Activated CD8-positive, alpha-beta memory T cell treated with anti-CD3 and anti-CD28 coated beads, Interleukin-2, amount 50 U/mL, for 24 hours (primary cell): ENCODE results near the gene MUC4.
"Not testable (repeated sequence)": the region's sequence is repeated elsewhere in the genome, so short reads cannot be mapped to it uniquely, and the experiment has no call there.

Source experiments
- DNase-seq: peaks from one replicate; pipeline ENCODE4 v3.0.0-alpha.2; 2020; ENCODE audit errors: extremely low read depth

MUC4 gene

DNA sequence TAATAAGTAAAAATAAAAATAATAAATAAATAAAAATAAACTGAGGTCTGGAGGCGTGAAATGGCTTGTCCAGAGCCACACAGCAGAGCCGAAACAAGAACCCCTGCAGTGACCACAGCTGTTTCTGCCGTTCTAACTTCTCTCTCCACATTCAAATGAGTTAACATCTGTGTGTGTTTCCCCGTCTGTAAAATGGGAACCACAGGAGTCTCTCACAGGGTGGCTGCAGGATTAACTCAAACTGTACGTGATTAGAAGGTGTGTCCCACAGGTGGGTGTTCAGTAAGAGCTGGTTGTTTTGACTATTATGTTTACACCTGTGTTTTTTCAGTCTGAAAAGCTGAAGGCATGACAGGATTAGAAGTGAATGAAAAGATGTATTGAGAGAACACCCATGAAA lies 27.0 kb upstream of the MUC4 start:
- no peak for DNase-seq

GRCh38 chr3:195836476-195837135 lies 24.9 kb upstream of the MUC4 start:
- DNase-seq = no peak

GRCh38 chr3:195835791-195836190 lies 24.1 kb upstream of the MUC4 start:
- DNase-seq = no peak

DNA sequence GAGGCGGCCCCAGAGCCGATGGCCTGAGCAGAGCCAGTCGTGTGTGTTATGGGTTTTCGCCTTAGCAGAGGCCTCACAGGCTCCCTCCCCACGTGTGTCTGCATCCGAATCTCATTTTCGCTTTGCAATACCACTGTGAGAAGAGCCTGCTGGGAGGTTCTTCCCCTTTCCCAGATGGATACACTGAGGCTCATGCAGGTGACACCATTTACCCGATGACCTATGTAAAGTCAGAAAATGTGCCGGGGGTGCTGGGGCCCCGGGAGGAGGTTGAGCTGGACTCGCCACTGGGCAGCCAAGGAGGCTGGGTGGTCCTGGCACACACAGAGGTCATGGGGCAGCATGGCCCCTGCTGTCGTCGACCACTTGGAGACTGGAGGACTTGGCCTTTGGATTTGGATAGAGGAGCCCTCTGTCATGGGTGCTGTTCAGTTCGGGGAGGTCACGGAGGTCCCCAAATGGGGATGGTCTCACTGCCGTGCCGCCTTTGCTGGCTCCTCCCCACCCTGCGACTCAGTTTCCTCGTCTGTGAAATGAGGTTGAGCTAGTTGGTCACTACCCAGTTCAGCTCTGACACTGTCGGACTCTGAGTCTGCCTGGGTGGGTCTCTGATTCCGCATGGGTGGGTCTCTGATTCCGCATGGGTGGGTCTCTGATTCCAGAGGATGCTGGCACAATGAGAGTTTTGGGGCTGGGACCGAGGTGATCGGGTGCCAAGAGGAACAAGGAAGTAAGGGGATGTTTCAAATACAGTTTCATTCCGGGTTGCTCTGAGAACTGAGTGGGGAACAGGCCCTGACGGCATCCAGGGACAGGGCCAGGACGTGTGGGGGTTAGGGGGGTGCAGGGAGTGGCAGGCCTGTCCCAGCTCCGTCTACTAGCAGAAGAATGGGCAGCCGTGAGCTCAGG lies 23.2 kb upstream of the MUC4 start:
- no peak for DNase-seq

DNA sequence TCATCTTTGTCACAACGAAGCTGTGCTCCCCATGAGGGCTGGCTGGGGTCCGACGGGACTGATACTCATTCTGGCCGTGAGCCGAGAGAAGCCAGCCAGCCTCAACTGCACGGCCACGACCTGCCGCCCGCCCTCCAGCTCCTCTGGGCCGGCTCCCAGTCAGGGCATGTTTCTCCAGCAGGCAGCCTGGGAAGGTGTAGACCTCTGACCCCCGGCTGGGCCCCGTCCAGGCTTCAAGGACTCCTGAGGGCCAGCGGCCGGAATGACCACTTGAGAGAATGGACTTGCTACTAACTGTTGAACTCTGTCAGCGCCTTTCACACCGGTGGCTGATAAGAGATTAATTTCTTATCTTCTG lies 18.1 kb upstream of the MUC4 start:
- no peak for DNase-seq

- no peak for DNase-seq
Observed at GRCh38 chr3:195828762-195829161, 17.0 kb upstream of the MUC4 start.

- DNase-seq = no peak
Observed at GRCh38 chr3:195825857-195826804, 14.4 kb upstream of the MUC4 start.

- DNase-seq = no peak
Observed at GRCh38 chr3:195825191-195825588, 13.5 kb upstream of the MUC4 start.

DNA sequence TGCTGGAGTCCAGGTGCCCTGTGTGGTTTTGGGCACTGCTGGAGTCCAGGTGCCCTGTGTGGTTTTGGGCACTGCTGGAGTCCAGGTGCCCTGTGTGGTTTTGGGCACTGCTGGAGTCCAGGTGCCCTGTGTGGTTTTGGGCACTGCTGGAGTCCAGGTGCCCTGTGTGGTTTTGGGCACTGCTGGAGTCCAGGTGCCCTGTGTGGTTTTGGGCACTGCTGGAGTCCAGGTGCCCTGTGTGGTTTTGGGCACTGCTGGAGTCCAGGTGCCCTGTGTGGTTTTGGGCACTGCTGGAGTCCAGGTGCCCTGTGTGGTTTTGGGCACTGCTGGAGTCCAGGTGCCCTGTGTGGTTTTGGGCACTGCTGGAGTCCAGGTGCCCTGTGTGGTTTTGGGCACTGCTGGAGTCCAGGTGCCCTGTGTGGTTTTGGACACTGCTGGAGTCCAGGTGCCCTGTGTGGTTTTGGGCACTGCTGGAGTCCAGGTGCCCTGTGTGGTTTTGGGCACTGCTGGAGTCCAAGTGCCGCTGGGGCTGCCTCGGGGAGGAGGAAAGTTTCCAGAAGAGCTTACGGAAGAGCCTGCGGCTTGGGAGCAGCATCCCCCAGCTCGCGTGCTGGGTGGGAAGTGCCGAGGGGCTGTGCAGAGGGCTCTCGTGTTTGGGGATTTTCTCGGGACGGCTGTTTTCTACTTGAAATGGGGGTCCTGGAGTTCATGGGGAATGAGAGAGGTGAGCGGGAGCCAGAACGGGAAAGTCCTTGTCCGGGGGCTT lies 12.9 kb upstream of the MUC4 start:
- DNase-seq = not testable (repeated sequence)

DNA sequence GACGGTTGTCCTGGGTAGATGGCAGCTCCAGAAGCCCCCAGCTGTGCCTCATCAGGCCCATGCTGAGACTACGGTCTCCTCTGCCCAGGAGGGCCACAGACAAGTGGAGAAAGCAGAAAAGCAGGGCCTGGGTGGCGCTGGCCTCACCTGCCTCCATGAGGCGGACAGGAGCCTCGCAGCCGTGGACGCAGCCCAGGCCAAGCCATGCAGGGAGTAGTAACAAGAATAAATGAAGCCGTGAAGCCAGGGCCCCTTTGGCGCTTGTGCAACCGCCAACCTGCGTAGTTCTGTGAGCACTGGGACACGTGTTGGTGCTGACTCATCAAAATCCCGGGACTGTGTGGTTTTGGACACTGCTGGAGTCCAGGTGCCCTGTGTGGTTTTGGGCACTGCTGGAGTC lies 12.3 kb upstream of the MUC4 start:
- DNase-seq = no peak

DNA sequence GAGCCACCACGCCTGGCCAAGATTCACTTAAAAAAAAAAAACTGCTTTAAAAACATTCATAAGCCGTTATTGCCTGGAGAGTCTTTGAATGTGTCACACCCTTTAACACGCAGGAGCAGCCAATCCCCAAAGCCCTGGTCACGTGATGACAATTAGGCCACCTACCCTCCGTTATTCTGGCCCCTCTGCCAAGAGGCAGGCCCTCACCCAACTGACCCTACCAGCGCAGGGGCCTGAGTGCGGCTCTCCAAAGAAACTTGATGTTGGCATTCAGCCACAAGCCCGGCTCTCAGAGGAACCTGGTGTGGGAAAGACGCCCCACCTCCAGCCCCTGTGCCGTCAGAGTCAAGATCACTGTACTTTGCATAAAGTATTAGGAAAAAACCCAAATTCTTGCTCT lies 11.6 kb upstream of the MUC4 start:
- no peak for DNase-seq

- DNase-seq = no peak
Observed at GRCh38 chr3:195822131-195822696, 10.5 kb upstream of the MUC4 start.

DNA sequence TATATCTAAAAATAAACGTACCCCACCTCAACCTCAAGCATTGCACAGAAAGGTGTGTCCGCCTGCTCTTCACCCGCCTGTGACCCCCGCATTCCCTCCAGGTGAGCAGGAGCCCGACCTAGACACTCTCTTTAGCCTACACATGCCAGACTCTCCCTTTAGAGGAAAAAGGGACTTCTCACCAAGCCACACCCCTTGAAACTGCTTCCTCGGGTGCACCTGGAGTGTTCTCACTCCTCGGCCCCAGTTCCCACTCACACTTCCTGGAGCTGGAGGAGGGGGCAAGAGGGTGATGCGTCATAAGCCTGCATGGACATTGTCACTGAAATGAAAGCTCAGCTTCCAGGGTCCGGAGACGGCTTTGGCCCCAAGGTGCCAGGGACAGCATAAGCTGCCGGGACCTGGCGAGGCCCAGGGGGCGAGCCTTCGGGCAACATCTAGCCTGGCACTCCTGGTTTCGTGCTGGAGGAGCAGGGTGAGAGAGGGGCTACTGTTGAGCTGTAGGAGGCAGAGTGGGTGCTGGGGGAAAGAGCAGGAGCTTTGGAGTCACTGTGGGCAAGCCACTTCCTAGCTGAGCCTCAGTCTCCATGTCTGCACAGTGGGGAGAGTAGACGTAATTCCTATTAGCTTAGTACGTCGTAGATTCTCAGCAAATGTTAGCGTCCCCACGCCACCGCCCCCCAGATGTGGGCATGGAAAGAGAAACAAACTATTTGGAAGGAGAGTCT lies 9.8 kb upstream of the MUC4 start:
- no peak for DNase-seq

- DNase-seq = no peak
Observed at GRCh38 chr3:195820901-195821300, 9.2 kb upstream of the MUC4 start.

DNA sequence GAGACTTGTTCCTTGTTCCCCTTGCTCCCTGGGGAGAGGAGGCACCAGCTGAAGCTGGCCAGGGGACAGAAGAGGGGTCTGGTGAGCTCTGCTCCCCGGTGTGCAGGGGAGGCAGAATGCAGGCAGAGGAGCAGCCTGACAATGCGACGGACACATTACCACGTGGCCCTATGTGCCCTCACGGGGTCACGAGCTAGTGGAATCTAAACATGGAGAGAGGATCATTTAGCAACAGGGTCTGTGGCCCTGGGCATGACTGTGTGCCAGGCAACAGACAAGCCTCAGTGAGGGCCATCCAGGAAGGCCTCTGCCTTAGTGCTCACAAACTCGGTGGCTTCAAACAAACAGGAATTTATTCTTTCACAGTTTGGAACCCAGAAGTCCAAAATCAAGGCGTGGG lies 8.5 kb upstream of the MUC4 start:
- DNase-seq = no peak

- no peak for DNase-seq
Observed at GRCh38 chr3:195818301-195818700, 6.6 kb upstream of the MUC4 start.

DNA sequence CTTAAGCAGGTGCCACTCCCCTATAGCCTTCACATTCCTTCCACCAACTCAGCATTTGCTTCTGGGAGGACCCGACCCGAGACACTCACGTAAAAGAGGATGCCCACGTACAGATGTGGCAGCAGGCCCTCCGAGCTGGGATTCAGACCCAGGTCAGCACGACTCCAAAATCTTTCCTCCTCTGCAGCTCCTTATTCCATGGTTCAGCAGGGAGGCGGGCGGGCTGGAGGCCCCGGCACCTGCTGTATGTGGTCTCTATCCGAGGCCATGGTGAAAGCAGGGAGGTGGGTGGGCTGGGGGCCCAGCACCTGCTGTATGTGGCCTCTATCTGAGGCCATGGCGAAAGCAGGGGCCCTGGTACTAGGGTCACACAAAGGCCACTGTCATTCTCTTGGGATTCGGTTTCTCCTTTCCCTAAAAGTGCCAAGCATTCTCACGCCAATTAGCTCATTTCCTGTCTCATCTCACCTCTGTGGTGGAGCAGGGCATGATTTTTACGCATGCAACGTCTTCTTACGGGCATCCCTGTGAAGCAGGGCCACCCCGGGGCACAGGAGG lies 5.9 kb upstream of the MUC4 start:
- no peak for DNase-seq

DNA sequence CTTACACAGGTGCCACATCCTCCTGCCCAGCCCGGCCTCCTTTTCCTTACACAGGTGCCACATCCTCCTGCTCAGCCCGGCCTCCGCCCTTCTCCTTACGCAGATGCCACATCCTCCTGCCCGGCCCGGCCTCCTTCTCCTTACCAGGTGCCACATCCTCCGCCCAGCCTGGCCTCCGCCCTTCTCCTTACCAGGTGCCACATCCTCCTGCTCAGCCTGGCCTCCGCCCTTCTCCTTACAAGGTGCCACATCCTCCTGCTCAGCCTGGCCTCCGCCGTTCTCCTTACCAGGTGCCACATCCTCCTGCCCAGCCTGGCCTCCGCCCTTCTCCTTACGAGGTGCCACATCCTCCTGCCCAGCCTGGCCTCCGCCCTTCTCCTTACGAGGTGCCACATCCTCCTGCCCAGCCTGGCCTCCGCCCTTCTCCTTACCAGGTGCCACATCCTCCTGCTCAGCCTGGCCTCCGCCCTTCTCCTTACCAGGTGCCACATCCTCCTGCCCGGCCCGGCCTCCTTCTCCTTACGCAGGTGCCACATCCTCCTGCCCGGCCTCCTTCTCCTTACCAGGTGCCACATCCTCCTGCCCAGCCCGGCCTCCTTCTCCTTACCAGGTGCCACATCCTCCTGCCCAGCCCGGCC lies 4.7 kb upstream of the MUC4 start:
- DNase-seq = not testable (repeated sequence)

DNA sequence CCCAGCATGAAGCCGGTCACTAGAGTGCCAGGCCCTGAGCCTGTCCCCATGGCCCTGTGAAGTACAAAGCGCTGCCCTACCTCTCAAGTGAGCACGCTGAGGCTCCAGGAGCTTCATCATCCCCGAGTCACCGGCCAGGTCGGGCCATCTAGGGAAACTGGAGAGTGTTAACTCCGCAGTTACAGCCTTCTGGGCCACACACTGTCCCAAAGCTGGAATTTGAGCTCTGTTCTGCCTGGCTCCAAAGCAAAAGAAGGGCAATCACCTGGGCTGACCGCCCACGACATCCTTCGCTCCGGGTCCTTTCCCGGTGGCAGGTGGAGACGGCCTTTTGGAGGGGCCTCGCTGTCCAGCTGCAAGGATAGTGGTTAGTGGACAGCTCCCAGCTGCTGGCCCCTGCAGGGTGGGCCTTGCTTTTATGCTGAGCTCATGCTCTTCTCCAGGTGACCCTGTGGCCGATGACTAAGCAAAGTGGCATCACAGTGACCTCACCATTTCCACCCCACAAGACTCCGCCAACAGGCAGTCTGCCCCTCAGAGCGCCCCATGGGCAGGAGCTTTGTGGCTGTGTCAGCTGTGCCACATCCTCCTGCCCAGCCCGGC lies 3.5 kb upstream of the MUC4 start:
- DNase-seq = no peak
